ENCODE results near the gene GIMD1.

DNA sequence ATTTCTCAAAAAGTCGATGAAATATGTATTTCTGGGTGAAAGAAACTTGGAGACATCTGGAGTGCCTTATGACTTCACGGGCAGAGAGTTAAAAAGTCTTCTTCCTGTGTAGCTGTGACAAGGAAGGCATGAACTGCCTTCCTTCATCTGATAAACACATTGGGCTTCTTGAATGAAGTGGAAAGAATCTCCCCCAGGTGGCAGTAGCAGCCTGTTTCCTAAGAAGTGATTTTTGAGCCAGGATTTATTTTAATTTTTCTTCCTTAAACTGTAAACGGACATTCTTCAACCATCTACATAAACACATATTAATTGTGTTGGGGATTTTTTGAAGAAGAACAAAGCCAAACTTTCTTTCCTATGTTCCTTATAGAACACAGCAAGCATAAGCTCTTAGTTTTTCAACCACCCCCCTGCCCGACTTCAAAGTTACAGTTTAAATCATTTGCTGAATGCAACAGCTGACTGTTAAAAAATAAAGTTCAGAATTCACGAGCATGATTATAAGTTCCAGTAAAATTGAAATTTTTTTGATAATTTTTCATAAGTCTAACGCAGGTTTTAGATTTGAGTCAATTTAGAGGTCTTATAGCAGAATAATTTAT is 980 bp upstream of the GIMD1 start:
- TF ChIP-seq, protein P1, sequence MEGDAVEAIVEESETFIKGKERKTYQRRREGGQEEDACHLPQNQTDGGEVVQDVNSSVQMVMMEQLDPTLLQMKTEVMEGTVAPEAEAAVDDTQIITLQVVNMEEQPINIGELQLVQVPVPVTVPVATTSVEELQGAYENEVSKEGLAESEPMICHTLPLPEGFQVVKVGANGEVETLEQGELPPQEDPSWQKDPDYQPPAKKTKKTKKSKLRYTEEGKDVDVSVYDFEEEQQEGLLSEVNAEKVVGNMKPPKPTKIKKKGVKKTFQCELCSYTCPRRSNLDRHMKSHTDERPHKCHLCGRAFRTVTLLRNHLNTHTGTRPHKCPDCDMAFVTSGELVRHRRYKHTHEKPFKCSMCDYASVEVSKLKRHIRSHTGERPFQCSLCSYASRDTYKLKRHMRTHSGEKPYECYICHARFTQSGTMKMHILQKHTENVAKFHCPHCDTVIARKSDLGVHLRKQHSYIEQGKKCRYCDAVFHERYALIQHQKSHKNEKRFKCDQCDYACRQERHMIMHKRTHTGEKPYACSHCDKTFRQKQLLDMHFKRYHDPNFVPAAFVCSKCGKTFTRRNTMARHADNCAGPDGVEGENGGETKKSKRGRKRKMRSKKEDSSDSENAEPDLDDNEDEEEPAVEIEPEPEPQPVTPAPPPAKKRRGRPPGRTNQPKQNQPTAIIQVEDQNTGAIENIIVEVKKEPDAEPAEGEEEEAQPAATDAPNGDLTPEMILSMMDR (IDR thresholded peaks at IDR 0.05; ENCODE audit: low read depth, low read length, poor library complexity, severe bottlenecking), result peak; percentile 64
- no peak for TF ChIP-seq EZH2phosphoT487 (IDR thresholded peaks at IDR 0.05; ENCODE audit: borderline replicate concordance, low read length)
